Measurements from ENCODE around the gene LRRC7.

- TF ChIP-seq CTCF (IDR thresholded peaks at IDR 0.05) = no peak
- TF ChIP-seq POLR2A (IDR thresholded peaks at IDR 0.05) = no peak
Observed at GRCh38 chr1:69898403-69898947, 330.8 kb downstream of the LRRC7 start.

Data from breast epithelium (tissue), 3 donors.